ENCODE data around the gene SHROOM4.

Gene SHROOM4

DNA sequence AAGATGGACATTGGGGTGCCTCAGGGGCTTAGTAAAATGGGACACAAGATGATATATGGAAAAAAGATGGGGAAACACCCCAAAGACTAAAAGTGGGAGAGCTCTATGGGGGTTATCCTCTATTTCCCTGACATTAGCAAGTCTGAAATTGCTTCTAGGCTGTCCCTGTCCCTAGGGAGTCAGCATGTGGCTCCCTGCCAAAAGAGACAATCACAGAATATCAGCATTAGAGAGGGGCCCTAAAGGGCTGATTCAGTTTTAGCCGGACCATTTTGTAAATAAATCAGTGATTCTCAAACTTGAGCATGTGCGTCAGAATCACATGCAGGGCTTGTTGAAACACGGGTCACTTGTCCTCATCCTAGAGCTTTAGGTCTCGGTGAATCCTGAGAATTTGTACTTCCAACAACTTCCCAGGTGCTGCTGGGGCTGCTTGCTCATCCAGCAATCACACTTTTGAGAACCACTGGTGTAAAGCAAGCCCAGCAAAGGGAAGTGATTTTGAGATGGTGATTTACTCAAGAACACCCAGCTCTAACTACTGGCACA, 178.1 kb downstream of the SHROOM4 start:
- Histone ChIP-seq H2AFZ (ENCODE audit: low read length) (no peak overlapping the region), H3K4me1 (ENCODE audit: low read length) (no peaks in the 10 kb centered on the region), H3K4me2 (ENCODE audit: low read depth, low read length) (no peak overlapping the region), H3F3A (ENCODE audit: insufficient read depth, low read length) (no peaks in the 10 kb centered on the region), H3K9me2 (replicated peaks; ENCODE audit: insufficient read depth, low read length) (no peaks in the 10 kb centered on the region), H4K20me1 (ENCODE audit: insufficient read depth, low read length) (no peaks in the 10 kb centered on the region), H3K27me3 (replicated peaks; ENCODE audit: insufficient read depth, low read length) (no peaks in the 10 kb centered on the region), H3K79me2 (ENCODE audit: low read length) (no peaks in the 10 kb centered on the region), H3K9ac (ENCODE audit: low read length) (no peak overlapping the region), H3K9me3 (replicated peaks; ENCODE audit: insufficient read depth, low read length) (no peaks in the 10 kb centered on the region), H3K27ac (ENCODE audit: low read length) (no peak overlapping the region), H3K4me3 (ENCODE audit: low read length) (no peak overlapping the region), H3K36me3 (replicated peaks; ENCODE audit: insufficient read depth, low read length) (no peaks in the 10 kb centered on the region)
- TF ChIP-seq EZH2phosphoT487 (IDR thresholded peaks at IDR 0.05; ENCODE audit: low read length) (no peak), EZH2 (optimal IDR thresholded peaks at IDR 0.05; ENCODE audit: low read depth, low read length) (no peak), CTCF (IDR thresholded peaks at IDR 0.05; ENCODE audit: low read length) (no peak)
- no peak for DNase-seq

DNA sequence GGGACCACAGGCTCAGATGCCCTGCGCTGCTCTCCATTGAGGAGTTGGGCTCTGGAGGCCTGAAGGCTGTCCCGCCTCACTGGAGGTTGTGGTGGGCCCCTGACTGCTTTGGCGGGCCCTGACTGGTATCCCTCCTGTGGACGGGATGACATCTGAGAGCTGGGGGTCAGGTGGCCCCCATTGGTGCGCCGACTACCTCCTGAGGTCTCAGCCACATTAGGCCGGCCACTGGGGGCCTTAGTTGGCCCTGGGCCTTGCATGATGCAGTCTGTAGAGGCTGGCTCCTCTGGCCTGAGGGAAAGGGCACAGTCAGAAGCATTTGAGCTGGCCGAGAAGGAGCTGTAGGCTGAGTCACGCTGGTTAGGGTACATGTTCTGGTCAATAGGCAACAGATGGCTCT, 178.8 kb downstream of the SHROOM4 start:
- Histone ChIP-seq H3K9me3 (replicated peaks; ENCODE audit: insufficient read depth, low read length) (no peaks in the 10 kb centered on the region), H3K9me2 (replicated peaks; ENCODE audit: insufficient read depth, low read length) (no peaks in the 10 kb centered on the region), H3K36me3 (replicated peaks; ENCODE audit: insufficient read depth, low read length) (no peaks in the 10 kb centered on the region), H3K27me3 (replicated peaks; ENCODE audit: insufficient read depth, low read length) (no peaks in the 10 kb centered on the region), H4K20me1 (ENCODE audit: insufficient read depth, low read length) (no peaks in the 10 kb centered on the region), H3K4me2 (ENCODE audit: low read depth, low read length) (no peak overlapping the region), H3K4me1 (ENCODE audit: low read length) (no peaks in the 10 kb centered on the region), H3K79me2 (ENCODE audit: low read length) (no peaks in the 10 kb centered on the region), H3K9ac (ENCODE audit: low read length) (no peak overlapping the region), H3K4me3 (ENCODE audit: low read length) (no peak overlapping the region), H3F3A (ENCODE audit: insufficient read depth, low read length) (no peaks in the 10 kb centered on the region), H3K27ac (ENCODE audit: low read length) (no peak overlapping the region), H2AFZ (ENCODE audit: low read length) (no peak overlapping the region)
- TF ChIP-seq EZH2 (optimal IDR thresholded peaks at IDR 0.05; ENCODE audit: low read depth, low read length), result no peak
- no peak for TF ChIP-seq CTCF (IDR thresholded peaks at IDR 0.05; ENCODE audit: low read length)
- TF ChIP-seq EZH2phosphoT487 (IDR thresholded peaks at IDR 0.05; ENCODE audit: low read length), result no peak
- no peak for DNase-seq

DNA sequence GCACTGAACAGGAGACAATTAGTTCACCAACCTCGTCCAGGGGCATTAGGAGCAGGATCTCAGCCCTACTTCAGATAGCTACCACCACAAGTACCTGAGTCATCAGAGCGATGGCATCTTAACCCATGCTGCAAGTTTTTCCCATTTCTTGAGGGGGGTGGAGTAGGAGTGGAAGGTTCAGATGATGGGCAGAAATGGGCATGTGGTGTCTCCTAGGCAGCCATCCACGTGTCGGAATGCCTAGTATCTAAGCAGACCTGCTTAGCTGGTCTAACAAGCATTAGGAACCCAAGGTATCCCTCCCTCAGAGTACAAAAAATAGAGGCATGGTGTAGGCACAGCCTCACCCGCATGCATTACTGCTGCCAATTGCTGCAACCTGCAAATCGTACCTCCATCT, 184.2 kb downstream of the SHROOM4 start:
- Histone ChIP-seq H3K27me3 (replicated peaks; ENCODE audit: insufficient read depth, low read length) (no peaks in the 10 kb centered on the region), H4K20me1 (ENCODE audit: insufficient read depth, low read length) (no peaks in the 10 kb centered on the region), H2AFZ (ENCODE audit: low read length) (no peak overlapping the region), H3K9ac (ENCODE audit: low read length) (no peak overlapping the region), H3K9me3 (replicated peaks; ENCODE audit: insufficient read depth, low read length) (no peaks in the 10 kb centered on the region), H3K4me3 (ENCODE audit: low read length) (no peak overlapping the region), H3K79me2 (ENCODE audit: low read length) (no peaks in the 10 kb centered on the region), H3K9me2 (replicated peaks; ENCODE audit: insufficient read depth, low read length) (no peaks in the 10 kb centered on the region), H3F3A (ENCODE audit: insufficient read depth, low read length) (0 out of 2 replicates have a peak, but pooled peaks cover 7% of the 10 kb centered on the region), H3K4me1 (ENCODE audit: low read length) (peaks cover 20% of the 10 kb centered on the region), H3K27ac (ENCODE audit: low read length) (no peak overlapping the region), H3K36me3 (replicated peaks; ENCODE audit: insufficient read depth, low read length) (no peaks in the 10 kb centered on the region), H3K4me2 (ENCODE audit: low read depth, low read length) (no peak overlapping the region)
- TF ChIP-seq EZH2 (optimal IDR thresholded peaks at IDR 0.05; ENCODE audit: low read depth, low read length), result no peak
- TF ChIP-seq EZH2phosphoT487 (IDR thresholded peaks at IDR 0.05; ENCODE audit: low read length), result no peak
- no peak for TF ChIP-seq CTCF (IDR thresholded peaks at IDR 0.05; ENCODE audit: low read length)
- DNase-seq, result no peak

All from MM.1S (cell line).